Cardiac fibroblast (primary cell): ENCODE data around the gene STN1.

Source experiments
- DNase-seq, 2 donors: peaks; one replicate each; pipeline versions ENCODE4 v3.0.0 to v3.0.0-alpha.2; 2010; ENCODE audit warnings: low read depth in 2 of 2
- H3K4me3 ChIP-seq, 2 donors: replicated peaks in 1 of 2; 1 replicate in 1 of 2; 2 replicates in 1 of 2; pipeline ENCODE4 v1.5.1; 2011; ENCODE audit warnings: low read depth in 2 of 2, low read length in 2 of 2, mild to moderate bottlenecking in 2 of 2, moderate library complexity in 1 of 2
- CTCF ChIP-seq: IDR thresholded peaks from one replicate; pipeline ENCODE4 v1.5.1; 2011; ENCODE audit warnings: low read depth, mild to moderate bottlenecking, low read length, inconsistent platforms

Gene STN1

DNA sequence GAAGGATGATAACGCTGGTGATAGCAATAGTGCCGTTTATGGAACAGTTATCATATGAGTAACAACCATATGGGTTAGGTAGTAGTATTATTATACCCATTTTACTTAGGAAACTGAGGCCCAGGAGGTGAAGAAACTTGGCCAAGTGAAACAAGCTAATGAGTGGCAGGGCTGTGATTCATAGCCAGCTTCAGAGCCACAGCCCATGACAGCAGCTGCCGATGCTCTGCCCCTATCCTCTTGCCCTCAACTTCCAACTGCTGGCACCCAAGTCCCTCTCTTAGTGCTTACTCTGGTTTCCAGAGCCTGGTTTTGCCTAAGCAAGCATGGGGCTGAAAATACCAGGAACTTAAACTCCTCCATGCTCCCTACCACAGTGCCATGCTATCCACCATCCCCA lies 74.9 kb downstream of the STN1 start:
- no peak for DNase-seq
- no peak for TF ChIP-seq CTCF
- no peak overlapping the region for H3K4me3 ChIP-seq

DNA sequence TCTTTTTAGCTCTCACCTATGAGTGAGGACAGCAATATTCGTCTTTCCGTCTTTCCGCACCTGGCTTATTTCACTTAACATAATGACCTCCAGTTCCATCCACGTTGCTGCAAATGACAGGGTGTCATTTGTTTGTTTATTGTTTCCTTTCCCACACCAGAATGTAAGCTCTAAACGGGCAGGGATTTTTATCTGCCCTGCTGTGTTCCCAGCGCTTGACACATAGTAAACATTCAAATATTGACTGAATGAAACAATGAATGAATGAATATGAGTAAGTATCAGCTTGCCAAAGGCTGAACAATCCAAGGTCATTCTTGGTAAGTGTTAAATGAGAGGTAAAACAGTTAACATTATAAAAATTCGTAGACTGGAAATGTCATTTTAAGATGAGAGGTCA lies 75.4 kb downstream of the STN1 start:
- DNase-seq = no peak
- no peak overlapping the region for H3K4me3 ChIP-seq
- TF ChIP-seq CTCF = no peak

GRCh38 chr10:103841519-103841918 lies 76.5 kb downstream of the STN1 start:
- H3K4me3 ChIP-seq = no peak overlapping the region
- no peak for DNase-seq
- TF ChIP-seq CTCF = no peak

GRCh38 chr10:103840740-103841070 lies 77.3 kb downstream of the STN1 start:
- no peak for TF ChIP-seq CTCF
- no peak overlapping the region for H3K4me3 ChIP-seq

DNA sequence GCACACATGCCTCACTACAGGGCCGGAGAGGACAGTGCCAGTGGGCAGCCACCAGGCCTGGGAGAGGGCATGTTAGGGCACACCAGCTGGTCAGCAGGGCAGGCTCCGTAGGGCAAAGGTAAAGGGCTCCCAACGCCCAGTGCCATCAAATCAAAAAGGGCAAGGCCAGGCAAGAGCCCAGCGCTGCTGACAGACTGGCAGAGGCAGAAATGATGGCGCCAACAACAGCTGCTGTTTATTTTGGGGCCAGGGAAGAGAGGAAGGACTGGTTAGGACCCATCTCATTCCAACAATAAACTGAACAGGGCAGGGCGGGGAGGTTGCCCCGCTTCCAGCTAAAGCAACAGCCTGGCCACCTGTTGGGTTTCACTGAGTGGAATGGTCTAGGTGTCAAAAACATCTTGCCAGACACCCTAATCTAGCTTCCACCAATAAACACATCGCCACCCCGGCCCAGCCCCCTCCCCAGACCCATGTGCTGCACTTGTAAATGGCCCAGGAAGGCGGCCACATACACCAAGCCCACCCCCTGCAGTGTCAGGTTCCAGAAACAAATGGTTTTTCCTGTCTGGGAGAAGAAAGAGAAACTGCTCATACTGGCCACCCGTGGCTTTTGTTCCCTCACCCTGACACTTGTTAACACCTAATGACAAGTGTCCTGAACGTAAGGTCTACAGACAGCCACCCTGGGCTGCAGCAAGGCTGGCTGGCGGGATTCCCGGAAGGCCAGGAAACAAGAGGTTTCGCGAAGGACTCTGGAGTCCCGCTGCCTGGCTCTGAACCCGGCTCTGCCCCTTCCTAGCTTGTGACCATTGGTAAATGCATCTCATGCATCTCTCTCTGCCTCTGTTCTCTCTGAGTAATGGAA lies 77.9 kb downstream of the STN1 start:
- TF ChIP-seq CTCF = no peak
- H3K4me3 ChIP-seq = no peak overlapping the region
- no peak for DNase-seq

More at GRCh38 chr10:103840740-103841070, 77.3 kb downstream of the STN1 start:
- no peak for DNase-seq

- no peak overlapping the region for H3K4me3 ChIP-seq
- no peak for DNase-seq
- TF ChIP-seq CTCF = no peak
Measured at GRCh38 chr10:103839519-103839871, 78.5 kb downstream of the STN1 start.

- no peak for TF ChIP-seq CTCF
- DNase-seq = peak; percentile 31 to 51
- H3K4me3 ChIP-seq = no peak overlapping the region
Measured at GRCh38 chr10:103838862-103839518, 79.0 kb downstream of the STN1 start.
